Activated T-helper 1 cell treated with anti-CD3 and anti-CD28 coated beads, Interleukin-12 subunit alpha, Interleukin-12 subunit beta, Interleukin-2, Interleukin-4 antibody, amounts not matched to agents 30 ng/mL and 10 ng/mL and 1 ng/mL, durations not matched to agents 14 hours and 24 hours and 36 hours (primary cell): ENCODE measurements around the gene ADAMTS14. TPM values are rescaled to one million over a fixed set of nuclear protein-coding genes. Genes with fewer than 3 reads are reported as not detected.

Source experiments
- DNase-seq: peaks from one replicate; pipeline ENCODE4 v3.0.0; 2021; ENCODE audit warnings: low spot score
- H3K27ac Mint-ChIP-seq: one replicate; pipeline ENCODE4 v1.8.0; 2021; ENCODE audit warnings: mild to moderate bottlenecking, mixed read lengths
- H3K27me3 Mint-ChIP-seq: one replicate; pipeline ENCODE4 v1.8.0; 2022; ENCODE audit warnings: mild to moderate bottlenecking, moderate library complexity, mixed read lengths; ENCODE audit not compliant: insufficient read depth
- H3K36me3 Mint-ChIP-seq: one replicate; pipeline ENCODE4 v1.8.0; 2021; ENCODE audit warnings: low read depth, mixed read lengths
- H3K4me1 Mint-ChIP-seq: one replicate; pipeline ENCODE4 v1.8.0; 2021; ENCODE audit warnings: low read depth, mixed read lengths
- H3K4me3 Mint-ChIP-seq: one replicate; pipeline ENCODE4 v1.8.0; 2021; ENCODE audit warnings: mild to moderate bottlenecking, moderate library complexity, mixed read lengths
- H3K9me3 Mint-ChIP-seq: one replicate; pipeline ENCODE4 v1.8.0; 2021; ENCODE audit warnings: mixed read lengths
- intact Hi-C: fragments of 100-400 bp; cut with micrococcal nuclease; formaldehyde crosslinking; loops from one replicate; pipeline ENCODE4 v1.15.1; 2024
- total RNA-seq: library from RNA; stranded (reverse); gene quantifications from 2 replicates; pipeline ENCODE4 v1.2.3, GENCODE V29; 2022

Gene ADAMTS14
- total RNA-seq, 1 donor from 2014 or later = 0.21 TPM

DNA sequence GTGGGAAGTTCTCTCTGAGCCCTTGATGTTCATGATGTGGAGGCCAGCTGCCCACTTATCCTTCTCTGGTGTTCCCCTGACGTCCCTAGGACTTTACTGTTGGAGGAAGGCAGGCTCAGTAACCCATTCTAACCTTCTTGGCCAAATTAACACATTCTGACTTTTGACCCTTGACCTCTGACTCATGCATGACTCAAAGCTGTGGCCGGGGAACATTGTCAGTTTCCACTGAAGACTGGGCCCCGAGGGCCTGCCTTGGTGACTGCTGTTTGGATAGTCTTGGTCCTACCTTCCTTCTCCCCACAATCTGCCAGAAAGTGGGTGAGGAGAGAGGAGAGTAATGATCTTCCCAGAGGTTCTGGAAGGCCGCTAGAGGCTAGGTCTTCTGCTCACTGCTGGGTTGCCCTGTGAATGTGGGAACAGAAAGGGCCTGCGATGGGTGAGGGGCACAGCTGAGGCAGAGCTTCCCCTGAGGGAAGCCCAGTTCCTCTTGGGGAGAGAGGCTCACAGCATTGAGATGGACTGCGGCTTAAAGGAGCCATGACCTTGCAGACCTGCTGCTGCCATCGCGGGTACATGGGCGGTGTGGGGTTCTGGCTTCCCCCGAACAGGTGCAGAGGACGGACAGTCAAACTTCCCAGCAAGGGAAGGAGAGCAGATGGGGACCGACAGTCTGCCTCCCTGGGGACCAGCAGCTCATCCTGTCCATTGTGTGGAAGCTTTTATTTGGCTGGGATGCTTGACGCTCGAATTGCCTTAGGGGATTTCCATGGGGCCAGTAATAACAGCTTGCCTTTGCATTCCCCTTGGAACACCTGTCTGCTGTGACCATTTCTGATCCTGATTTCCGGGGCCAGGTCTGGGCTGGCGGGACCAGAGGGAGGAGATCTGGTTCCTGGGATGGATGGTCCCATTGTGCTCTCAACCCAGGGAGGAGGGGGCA is 43.8 kb downstream of the ADAMTS14 start:
- Mint-ChIP-seq H3K4me1 (peaks cover 8% of the 10 kb centered on the region), H3K36me3 (no peaks in the 10 kb centered on the region), H3K9me3 (no peaks in the 10 kb centered on the region), H3K4me3 (no peak overlapping the region), H3K27me3 (peaks cover under 1% of the 10 kb centered on the region), H3K27ac (no peak overlapping the region)
- no peak for DNase-seq
- intact Hi-C loops = no loop called here

DNA sequence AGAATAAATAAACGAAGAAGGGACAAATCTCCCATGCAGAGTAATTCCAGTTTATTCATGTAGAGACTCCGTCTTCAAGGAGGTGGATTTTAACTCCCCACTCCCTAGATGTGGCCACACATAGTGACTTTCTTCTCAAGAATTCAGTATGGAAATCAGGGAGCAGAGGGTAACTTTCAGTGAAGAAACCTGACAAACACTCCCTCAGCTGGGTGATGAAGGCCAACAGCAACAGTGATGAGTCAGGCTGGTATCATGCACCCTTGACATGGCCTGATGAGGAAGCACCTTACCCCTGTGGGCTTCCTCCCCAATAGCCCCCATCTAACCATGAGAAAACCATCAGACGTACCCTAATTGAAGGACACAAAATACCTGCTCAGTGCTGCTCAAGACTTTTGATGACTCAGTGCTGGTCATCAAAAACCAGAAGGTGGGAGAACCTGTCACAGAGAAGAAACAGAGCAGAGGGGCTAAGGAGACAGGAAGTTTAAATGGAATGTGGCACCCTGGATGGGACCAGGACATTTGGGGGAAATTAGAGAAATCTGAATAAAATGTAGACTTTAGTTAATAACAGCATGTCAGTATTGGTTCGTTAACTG is 50.6 kb downstream of the ADAMTS14 start:
- Mint-ChIP-seq H3K9me3 (no peaks in the 10 kb centered on the region), H3K36me3 (no peaks in the 10 kb centered on the region), H3K27me3 (no peaks in the 10 kb centered on the region), H3K4me1 (no peaks in the 10 kb centered on the region), H3K4me3 (no peak overlapping the region), H3K27ac (no peak overlapping the region)
- no peak for DNase-seq
- intact Hi-C loops = no loop called here

DNA sequence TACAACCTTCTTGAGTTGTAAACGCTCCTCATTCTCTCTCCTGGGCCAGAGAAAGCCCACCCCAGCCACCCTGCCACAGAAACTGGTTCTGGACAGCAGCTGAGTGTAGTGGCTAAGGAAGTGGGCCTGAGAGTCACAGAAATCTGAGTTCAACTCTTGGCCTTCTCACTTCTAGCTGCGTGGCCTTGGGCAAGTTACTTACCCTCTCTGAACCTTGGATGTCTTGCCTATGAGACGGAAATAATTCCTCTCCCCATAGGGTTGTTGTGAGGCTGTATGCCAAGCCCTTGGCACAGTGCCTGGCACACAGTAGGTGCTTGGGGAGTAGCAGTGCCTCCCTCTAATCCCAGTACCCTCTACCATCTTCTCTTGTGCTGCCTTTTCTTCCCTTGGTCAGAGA is 51.5 kb downstream of the ADAMTS14 start:
- H3K4me3 Mint-ChIP-seq = no peak overlapping the region
- intact Hi-C loops = no loop called here
- no peak overlapping the region for H3K27ac Mint-ChIP-seq
- no peaks in the 10 kb centered on the region for H3K4me1 Mint-ChIP-seq
- no peaks in the 10 kb centered on the region for H3K36me3 Mint-ChIP-seq
- no peaks in the 10 kb centered on the region for H3K27me3 Mint-ChIP-seq
- DNase-seq = no peak
- no peaks in the 10 kb centered on the region for H3K9me3 Mint-ChIP-seq

DNA sequence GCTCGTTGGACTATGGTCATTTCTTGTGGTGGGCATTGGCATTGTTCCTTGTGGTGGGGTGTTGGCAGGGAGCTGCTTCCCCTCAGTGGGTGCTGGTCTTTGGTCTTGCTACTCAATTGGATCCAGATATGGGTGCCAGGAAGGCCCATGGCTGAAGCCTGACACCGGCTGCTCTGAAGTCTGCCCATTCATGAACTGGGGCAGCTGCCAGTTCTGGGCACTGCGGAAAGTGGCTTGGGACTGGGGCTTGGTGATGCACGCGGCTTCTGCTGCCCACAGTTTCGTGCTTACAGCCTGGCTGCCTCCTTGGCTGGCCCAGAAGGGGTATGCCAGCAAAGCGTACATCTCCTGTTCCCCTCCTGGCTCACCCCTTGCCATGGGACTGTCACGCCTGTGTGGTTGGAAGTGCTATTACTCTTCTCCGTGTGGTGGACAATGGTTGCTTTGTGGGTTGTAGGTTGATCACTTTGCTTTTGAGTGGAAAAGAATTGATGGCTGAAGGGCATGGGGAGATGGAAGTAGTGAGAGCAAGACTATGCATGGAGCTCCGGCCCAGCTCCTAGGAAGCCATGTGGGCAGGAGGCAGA is 54.7 kb downstream of the ADAMTS14 start:
- DNase-seq = no peak
- Mint-ChIP-seq H3K9me3 (no peaks in the 10 kb centered on the region), H3K27ac (no peak overlapping the region), H3K4me3 (no peak overlapping the region), H3K4me1 (no peaks in the 10 kb centered on the region), H3K27me3 (no peaks in the 10 kb centered on the region), H3K36me3 (no peaks in the 10 kb centered on the region)
- intact Hi-C loops = no loop called here

DNA sequence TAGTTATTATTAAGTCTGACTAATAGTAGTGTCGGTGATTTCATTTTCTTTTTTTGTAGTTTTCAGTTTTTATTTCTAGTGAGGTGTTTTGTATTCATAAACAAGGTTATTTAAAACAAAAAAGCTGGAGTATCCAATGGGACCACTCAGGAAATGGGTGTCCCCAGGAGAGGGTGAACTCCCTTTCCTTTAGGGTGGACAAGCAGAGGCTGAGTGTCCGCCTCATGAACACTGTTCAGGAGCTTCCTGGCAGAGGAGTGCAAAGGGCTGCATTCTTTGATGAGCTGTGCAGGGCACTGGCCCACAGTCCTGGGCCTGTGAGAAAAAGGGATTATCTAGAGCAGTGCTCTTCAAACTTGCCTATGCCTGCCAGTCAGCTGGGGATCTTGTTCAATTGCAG is 56.0 kb downstream of the ADAMTS14 start:
- Mint-ChIP-seq H3K4me3 (no peak overlapping the region), H3K36me3 (no peaks in the 10 kb centered on the region), H3K27me3 (peaks cover 4% of the 10 kb centered on the region), H3K4me1 (no peaks in the 10 kb centered on the region), H3K9me3 (no peaks in the 10 kb centered on the region), H3K27ac (no peak overlapping the region)
- no peak for DNase-seq
- intact Hi-C loops = no loop called here

DNA sequence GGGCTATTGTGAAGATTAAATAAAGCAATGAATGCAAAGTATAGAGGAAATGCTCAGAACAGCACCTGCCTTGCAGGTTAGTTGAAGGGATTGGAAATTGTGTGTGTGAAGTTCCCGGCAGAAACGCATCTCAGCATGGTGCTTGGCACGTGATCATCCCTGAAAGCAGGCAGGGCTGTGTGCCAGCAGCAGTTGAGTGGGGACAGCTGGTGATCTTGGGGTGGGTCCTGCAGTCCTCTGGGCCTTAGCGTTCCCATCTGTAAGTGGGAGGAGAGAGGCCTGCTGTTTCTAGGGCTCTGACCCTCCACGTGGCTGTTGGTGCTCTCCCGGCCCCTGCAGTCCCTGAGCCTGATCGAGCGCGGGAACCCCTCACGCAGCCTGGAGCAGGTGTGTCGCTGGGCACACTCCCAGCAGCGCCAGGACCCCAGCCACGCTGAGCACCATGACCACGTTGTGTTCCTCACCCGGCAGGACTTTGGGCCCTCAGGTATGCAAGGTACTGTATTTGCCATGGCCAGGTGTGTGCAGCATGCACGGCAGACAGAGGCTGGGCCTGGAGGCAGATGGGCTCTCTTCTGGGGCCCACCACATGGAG is 57.6 kb downstream of the ADAMTS14 start:
- Mint-ChIP-seq H3K27ac (no peak overlapping the region), H3K4me3 (no peak overlapping the region), H3K9me3 (no peaks in the 10 kb centered on the region), H3K36me3 (no peaks in the 10 kb centered on the region), H3K4me1 (no peaks in the 10 kb centered on the region), H3K27me3 (peaks cover 6% of the 10 kb centered on the region)
- intact Hi-C loops = no loop called here
- DNase-seq = no peak

GRCh38 chr10:70730955-70731354 is 58.6 kb downstream of the ADAMTS14 start:
- Mint-ChIP-seq H3K4me1 (no peaks in the 10 kb centered on the region), H3K9me3 (no peaks in the 10 kb centered on the region), H3K4me3 (no peak overlapping the region), H3K27me3 (peaks cover 6% of the 10 kb centered on the region), H3K36me3 (no peaks in the 10 kb centered on the region), H3K27ac (no peak overlapping the region)
- intact Hi-C loops = no loop called here
- DNase-seq = no peak

DNA sequence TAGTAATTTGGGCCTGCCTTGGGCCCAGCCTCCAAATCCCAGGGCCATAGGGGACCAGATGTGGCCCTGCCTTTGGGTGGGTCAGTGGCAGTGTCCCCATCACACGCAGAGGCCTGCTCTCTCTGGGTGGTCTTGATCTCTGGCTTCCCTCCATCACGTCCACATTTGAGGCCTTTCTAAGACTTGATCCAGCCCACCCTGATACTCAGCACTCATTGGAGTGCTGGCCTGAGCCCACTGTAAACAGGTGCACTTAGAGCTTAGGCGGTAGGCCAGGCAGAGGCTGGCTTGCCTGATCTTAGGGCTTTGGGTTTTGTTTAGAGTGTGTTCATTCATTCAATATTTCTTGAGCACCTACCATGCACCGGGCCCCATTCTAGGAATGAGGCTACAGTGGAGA is 60.3 kb downstream of the ADAMTS14 start:
- H3K4me3 Mint-ChIP-seq = no peak overlapping the region
- no peak for DNase-seq
- intact Hi-C loops = no loop called here
- H3K4me1 Mint-ChIP-seq = no peaks in the 10 kb centered on the region
- no peaks in the 10 kb centered on the region for H3K36me3 Mint-ChIP-seq
- H3K27ac Mint-ChIP-seq = no peak overlapping the region
- no peaks in the 10 kb centered on the region for H3K9me3 Mint-ChIP-seq
- peaks cover 6% of the 10 kb centered on the region for H3K27me3 Mint-ChIP-seq

GRCh38 chr10:70733051-70733450 is 60.7 kb downstream of the ADAMTS14 start:
- H3K4me1 Mint-ChIP-seq = no peaks in the 10 kb centered on the region
- intact Hi-C loops = no loop called here

DNA sequence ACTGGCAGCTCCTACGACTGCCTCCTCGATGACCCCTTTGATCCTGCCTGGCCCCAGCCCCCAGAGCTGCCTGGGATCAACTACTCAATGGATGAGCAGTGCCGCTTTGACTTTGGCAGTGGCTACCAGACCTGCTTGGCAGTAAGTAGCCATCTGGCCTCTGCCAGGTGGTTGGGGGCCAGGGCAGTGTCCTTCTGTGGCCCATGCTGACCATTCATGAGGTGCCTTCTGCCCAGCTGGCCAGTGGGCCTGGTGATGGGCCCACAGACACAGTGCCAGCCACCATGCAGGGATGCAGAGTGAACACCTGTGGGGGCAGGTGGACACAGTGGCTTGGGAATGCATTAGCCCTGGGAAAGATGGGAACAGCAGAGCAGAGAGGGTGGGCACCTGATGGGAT is 62.9 kb downstream of the ADAMTS14 start:
- Mint-ChIP-seq H3K27ac (no peak overlapping the region), H3K4me1 (no peaks in the 10 kb centered on the region), H3K36me3 (no peaks in the 10 kb centered on the region), H3K4me3 (no peak overlapping the region), H3K27me3 (peaks cover 6% of the 10 kb centered on the region), H3K9me3 (no peaks in the 10 kb centered on the region)
- no peak for DNase-seq
- intact Hi-C loops = no loop called here

More at GRCh38 chr10:70733051-70733450, 60.7 kb downstream of the ADAMTS14 start:
- no peak for DNase-seq
- Mint-ChIP-seq H3K9me3 (no peaks in the 10 kb centered on the region), H3K27ac (peak overlapping the region; percentile 4), H3K4me3 (no peak overlapping the region), H3K27me3 (peaks cover 6% of the 10 kb centered on the region), H3K36me3 (no peaks in the 10 kb centered on the region)

- Mint-ChIP-seq H3K4me3 (no peak overlapping the region), H3K27ac (no peak overlapping the region), H3K27me3 (peaks cover 6% of the 10 kb centered on the region), H3K4me1 (peaks cover 1% of the 10 kb centered on the region), H3K9me3 (no peaks in the 10 kb centered on the region), H3K36me3 (no peaks in the 10 kb centered on the region)
- no peak for DNase-seq
- intact Hi-C loops = no loop called here
Measured at GRCh38 chr10:70736525-70736924, 64.2 kb downstream of the ADAMTS14 start.

DNA sequence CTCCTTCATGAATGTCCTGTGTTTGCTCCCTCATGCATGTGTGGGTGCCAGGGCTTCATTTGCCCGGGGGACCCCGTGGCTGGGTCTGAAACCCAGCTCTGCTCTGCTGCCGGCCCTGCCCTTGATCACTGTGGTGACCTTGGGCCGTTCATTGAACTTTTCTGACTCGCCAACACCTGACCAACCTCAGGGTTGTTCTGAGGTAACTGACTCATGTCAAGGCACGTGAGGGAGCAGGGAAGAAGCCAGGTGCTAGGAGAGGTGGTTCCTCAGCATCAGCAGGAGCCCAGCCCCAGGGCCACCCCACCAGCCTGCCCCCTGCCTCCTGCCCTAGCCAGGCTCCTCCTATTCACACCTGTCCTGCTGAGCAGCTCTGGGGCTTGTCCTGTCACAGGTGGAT is 64.9 kb downstream of the ADAMTS14 start:
- H3K9me3 Mint-ChIP-seq = no peaks in the 10 kb centered on the region
- H3K4me3 Mint-ChIP-seq = no peak overlapping the region
- peaks cover 6% of the 10 kb centered on the region for H3K4me1 Mint-ChIP-seq
- intact Hi-C loops = no loop called here
- DNase-seq = no peak
- peaks cover 6% of the 10 kb centered on the region for H3K27me3 Mint-ChIP-seq
- H3K27ac Mint-ChIP-seq = no peak overlapping the region
- H3K36me3 Mint-ChIP-seq = no peaks in the 10 kb centered on the region
